Measurements from ENCODE around the gene NHLRC1. TPM values are rescaled to one million over a fixed set of nuclear protein-coding genes. Genes with fewer than 3 reads are reported as not detected.

NHLRC1 gene
- total and polyA plus RNA-seq, 12 donors, result 0.32 to 4.3 (median 3.1) TPM

DNA sequence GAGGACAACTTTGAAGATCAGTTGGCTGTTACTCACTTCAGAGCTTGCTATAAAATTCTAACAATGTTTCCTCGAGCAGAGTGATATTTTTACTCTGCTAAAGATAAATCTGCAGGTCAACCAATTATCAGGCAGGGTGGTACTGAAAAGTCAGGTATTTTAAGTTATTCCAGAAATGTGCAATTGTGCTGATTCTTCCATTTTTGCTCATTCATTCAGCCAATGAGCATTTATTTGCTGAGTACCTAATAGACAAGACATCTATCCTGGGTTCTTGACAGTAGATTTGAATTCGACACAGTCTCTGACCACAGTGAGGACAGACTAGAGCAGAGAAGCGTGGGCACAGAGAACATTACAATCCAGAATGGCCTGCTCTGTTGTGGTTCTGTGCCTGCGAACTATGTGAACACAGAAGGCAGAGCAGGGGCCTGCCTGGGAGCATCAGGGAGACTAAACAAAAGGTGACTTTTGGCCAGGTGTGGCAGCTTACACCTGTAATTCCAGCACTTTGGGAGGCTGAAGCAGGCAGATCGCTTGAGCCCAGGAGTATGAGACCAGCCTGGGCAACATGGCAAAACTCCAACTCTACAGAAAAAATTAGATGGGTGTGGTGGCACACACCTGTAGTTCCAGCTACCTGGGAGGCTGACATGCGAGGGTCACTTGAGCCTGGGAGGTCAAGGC is 17.6 kb upstream of the NHLRC1 start:
- intact Hi-C loops (cut with DNase I), result no loop called here
- no peak for DNase-seq
- Histone ChIP-seq H3K9me3 (replicated peaks in 1 of 3) (no peaks in the 10 kb centered on the region), H3K36me3 (replicated peaks in 1 of 2) (peaks cover 0 to 38% of the 10 kb centered on the region in 2 donors), H3K4me3 (no peak overlapping the region), H3K27ac (no peak overlapping the region), H3K27me3 (no peaks in the 10 kb centered on the region), H3K4me1 (replicated peaks in 1 of 2) (no peaks in the 10 kb centered on the region)
- WGBS, 4 donors, result 82 to 90% (median 86%) methylated on average over 6 of the region's 6 CpGs
- no peak for TF ChIP-seq POLR2A (IDR thresholded peaks at IDR 0.05)
- TF ChIP-seq, protein P1, sequence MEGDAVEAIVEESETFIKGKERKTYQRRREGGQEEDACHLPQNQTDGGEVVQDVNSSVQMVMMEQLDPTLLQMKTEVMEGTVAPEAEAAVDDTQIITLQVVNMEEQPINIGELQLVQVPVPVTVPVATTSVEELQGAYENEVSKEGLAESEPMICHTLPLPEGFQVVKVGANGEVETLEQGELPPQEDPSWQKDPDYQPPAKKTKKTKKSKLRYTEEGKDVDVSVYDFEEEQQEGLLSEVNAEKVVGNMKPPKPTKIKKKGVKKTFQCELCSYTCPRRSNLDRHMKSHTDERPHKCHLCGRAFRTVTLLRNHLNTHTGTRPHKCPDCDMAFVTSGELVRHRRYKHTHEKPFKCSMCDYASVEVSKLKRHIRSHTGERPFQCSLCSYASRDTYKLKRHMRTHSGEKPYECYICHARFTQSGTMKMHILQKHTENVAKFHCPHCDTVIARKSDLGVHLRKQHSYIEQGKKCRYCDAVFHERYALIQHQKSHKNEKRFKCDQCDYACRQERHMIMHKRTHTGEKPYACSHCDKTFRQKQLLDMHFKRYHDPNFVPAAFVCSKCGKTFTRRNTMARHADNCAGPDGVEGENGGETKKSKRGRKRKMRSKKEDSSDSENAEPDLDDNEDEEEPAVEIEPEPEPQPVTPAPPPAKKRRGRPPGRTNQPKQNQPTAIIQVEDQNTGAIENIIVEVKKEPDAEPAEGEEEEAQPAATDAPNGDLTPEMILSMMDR (IDR thresholded peaks at IDR 0.05), result no peak

DNA sequence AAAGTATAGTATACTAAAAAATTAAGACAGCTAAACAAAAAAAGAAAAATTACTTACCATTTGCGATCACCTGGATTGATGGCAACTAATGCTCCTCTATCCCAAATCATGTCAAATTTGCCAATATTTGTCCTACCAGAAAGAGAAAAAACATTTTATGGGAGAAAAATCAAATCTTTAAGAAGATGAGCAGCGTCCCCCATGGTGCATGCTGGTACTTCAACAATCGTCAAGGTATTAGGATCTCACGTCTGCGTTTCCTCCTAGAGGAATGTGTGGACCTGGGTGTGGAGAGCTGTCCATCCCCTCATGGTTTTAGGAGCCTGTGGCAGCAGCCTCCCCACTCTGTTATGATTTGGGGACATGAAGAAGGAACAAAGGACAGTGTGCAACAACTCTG is 16.4 kb upstream of the NHLRC1 start:
- no peak overlapping the region for H3K4me3 ChIP-seq
- TF ChIP-seq POLR2A (IDR thresholded peaks at IDR 0.05), result no peak
- TF ChIP-seq, protein P1 (IDR thresholded peaks at IDR 0.05), result no peak
- no peaks in the 10 kb centered on the region for H3K27me3 ChIP-seq
- 93 to 98% (median 95%) methylated on average over 5 of the region's 5 CpGs for WGBS, 4 donors
- no peaks in the 10 kb centered on the region for H3K4me1 ChIP-seq (replicated peaks in 1 of 2)
- no peak overlapping the region for H3K27ac ChIP-seq
- no peak for DNase-seq
- peaks cover 0 to 38% of the 10 kb centered on the region in 2 donors for H3K36me3 ChIP-seq (replicated peaks in 1 of 2)
- no peaks in the 10 kb centered on the region for H3K9me3 ChIP-seq (replicated peaks in 1 of 3)
- intact Hi-C loops (cut with DNase I), result no loop called here

- WGBS, 4 donors, result 96 to 98% (median 97%) methylated on average over 10 of the region's 10 CpGs
- no peak overlapping the region for H3K27ac ChIP-seq
- TF ChIP-seq, protein P1 (IDR thresholded peaks at IDR 0.05), result no peak
- no peak for TF ChIP-seq POLR2A (IDR thresholded peaks at IDR 0.05)
Measured at GRCh38 chr6:18136260-18136659, 13.8 kb upstream of the NHLRC1 start.

GRCh38 chr6:18135171-18135570 is 12.7 kb upstream of the NHLRC1 start:
- no peaks in the 10 kb centered on the region for H3K4me1 ChIP-seq (replicated peaks in 1 of 2)
- TF ChIP-seq, protein P1 (IDR thresholded peaks at IDR 0.05), result no peak
- TF ChIP-seq POLR2A (IDR thresholded peaks at IDR 0.05), result no peak
- H3K27ac ChIP-seq, result no peak overlapping the region
- peaks cover 0 to 46% of the 10 kb centered on the region in 2 donors for H3K36me3 ChIP-seq (replicated peaks in 1 of 2)
- H3K9me3 ChIP-seq (replicated peaks in 1 of 3), result no peaks in the 10 kb centered on the region
- intact Hi-C loops (cut with DNase I), result no loop called here
- 95 to 98% (median 96%) methylated on average over 2 of the region's 2 CpGs for WGBS, 4 donors
- DNase-seq, result no peak
- H3K27me3 ChIP-seq, result no peaks in the 10 kb centered on the region
- H3K4me3 ChIP-seq, result no peak overlapping the region

More at GRCh38 chr6:18136260-18136659, 13.8 kb upstream of the NHLRC1 start:
- intact Hi-C loops (cut with DNase I), result no loop called here
- Histone ChIP-seq H3K4me1 (replicated peaks in 1 of 2) (no peaks in the 10 kb centered on the region), H3K27me3 (no peaks in the 10 kb centered on the region), H3K9me3 (replicated peaks in 1 of 3) (no peaks in the 10 kb centered on the region), H3K4me3 (no peak overlapping the region), H3K36me3 (replicated peaks in 1 of 2) (peaks cover 0 to 35% of the 10 kb centered on the region in 2 donors)
- no peak for DNase-seq
